CD4-positive, alpha-beta T cell treated with Interleukin-21 for 1 hour (primary cell): ENCODE results near the gene EDAR.

Experiments
- DNase-seq: peaks from one replicate; pipeline ENCODE4 v3.0.0-alpha.2; 2020

EDAR gene

GRCh38 chr2:109000738-109001137, 11.7 kb upstream of the EDAR start:
- no peak for DNase-seq

- DNase-seq: no peak
Observed at GRCh38 chr2:108998911-108999310, 9.9 kb upstream of the EDAR start.

- DNase-seq: no peak
Observed at GRCh38 chr2:108994178-108994577, 5.2 kb upstream of the EDAR start.

- DNase-seq: no peak
Observed at GRCh38 chr2:108993095-108993937, 4.3 kb upstream of the EDAR start.

GRCh38 chr2:108988076-108988795, 784 bp downstream of the EDAR start:
- DNase-seq: no peak

GRCh38 chr2:108986916-108987510, 2.0 kb downstream of the EDAR start:
- peak; percentile 34 for DNase-seq

- no peak for DNase-seq
Observed at GRCh38 chr2:108983610-108984009, 5.4 kb downstream of the EDAR start.

GRCh38 chr2:108983061-108983460, 6.0 kb downstream of the EDAR start:
- no peak for DNase-seq

GRCh38 chr2:108982259-108982679, 6.8 kb downstream of the EDAR start:
- DNase-seq: no peak

GRCh38 chr2:108981846-108982245, 7.2 kb downstream of the EDAR start:
- DNase-seq: no peak

- no peak for DNase-seq
Observed at GRCh38 chr2:108980076-108980475, 8.9 kb downstream of the EDAR start.

- DNase-seq: no peak
Observed at GRCh38 chr2:108979461-108979860, 9.6 kb downstream of the EDAR start.

- DNase-seq: no peak
Observed at GRCh38 chr2:108978709-108979111, 10.3 kb downstream of the EDAR start.

GRCh38 chr2:108975613-108976435, 13.2 kb downstream of the EDAR start:
- DNase-seq: no peak

- DNase-seq: no peak
Observed at GRCh38 chr2:108974674-108975073, 14.3 kb downstream of the EDAR start.

GRCh38 chr2:108972663-108973062, 16.4 kb downstream of the EDAR start:
- no peak for DNase-seq

GRCh38 chr2:108971661-108972566, 17.1 kb downstream of the EDAR start:
- no peak for DNase-seq

GRCh38 chr2:108970369-108970768, 18.7 kb downstream of the EDAR start:
- DNase-seq: no peak

- no peak for DNase-seq
Observed at GRCh38 chr2:108969856-108970255, 19.2 kb downstream of the EDAR start.

- DNase-seq: no peak
Observed at GRCh38 chr2:108968619-108969018, 20.4 kb downstream of the EDAR start.

GRCh38 chr2:108967757-108968156, 21.3 kb downstream of the EDAR start:
- no peak for DNase-seq
